SU-DHL-6 (cell line): ENCODE results near the gene MMP17.

Experiments
- H2AFZ ChIP-seq: fragments of 200-600 bp; sonication (generic); 2 replicates; pipeline ENCODE4 v1.6.1; 2014; ENCODE audit warnings: low read depth, mild to moderate bottlenecking, moderate library complexity, mixed read lengths, antibody characterized with exemption, low read length; ENCODE audit not compliant: severe bottlenecking
- H3F3A ChIP-seq: fragments of 200-600 bp; shearing (Covaris generic); 2 replicates; pipeline ENCODE4 v1.6.0; 2016; ENCODE audit warnings: antibody characterized with exemption, mild to moderate bottlenecking; ENCODE audit not compliant: insufficient read depth
- H3K27ac ChIP-seq: fragments of 200-600 bp; sonication (generic); 2 replicates; pipeline ENCODE4 v1.5.1; 2016; ENCODE audit warnings: low read depth, mild to moderate bottlenecking, low read length, moderate library complexity, mixed read lengths
- H3K27me3 ChIP-seq: fragments of 200-600 bp; sonication (generic), shearing (Covaris generic); 2 replicates; pipeline ENCODE4 v1.6.0; 2014; ENCODE audit warnings: mild to moderate bottlenecking, low read length
- H3K36me3 ChIP-seq: fragments of 200-600 bp; sonication (generic); 2 replicates; pipeline ENCODE4 v1.6.1; 2014; ENCODE audit warnings: mild to moderate bottlenecking, low read length, mixed read lengths
- H3K4me2 ChIP-seq: fragments of 300-600, 200-600 bp; shearing (Covaris generic), sonication (generic); 2 replicates; pipeline ENCODE4 v1.6.0; 2014; ENCODE audit warnings: low read length, low read depth, mild to moderate bottlenecking; ENCODE audit not compliant: poor library complexity, severe bottlenecking
- H3K4me3 ChIP-seq: fragments of 200-600 bp; sonication (generic); 2 replicates; pipeline ENCODE4 v1.5.1; 2014; ENCODE audit warnings: antibody characterized with exemption, low read length, mild to moderate bottlenecking, mixed read lengths; ENCODE audit not compliant: insufficient read depth, poor library complexity, severe bottlenecking
- H3K79me2 ChIP-seq: fragments of 200-600 bp; sonication (generic); 2 replicates; pipeline ENCODE4 v1.6.1; 2014; ENCODE audit warnings: mild to moderate bottlenecking, low read length, moderate library complexity; ENCODE audit not compliant: insufficient read depth
- H3K9ac ChIP-seq: fragments of 200-600 bp; sonication (generic); 2 replicates; pipeline ENCODE4 v1.7.0; 2014; ENCODE audit warnings: mild to moderate bottlenecking, low read length
- H3K9me2 ChIP-seq: fragments of 200-600 bp; sonication (generic); replicated peaks from 2 replicates; pipeline ENCODE4 v1.6.1; 2014; ENCODE audit warnings: low read length; ENCODE audit not compliant: insufficient read depth
- H3K9me3 ChIP-seq: fragments of 200-600 bp; sonication (generic); 2 replicates; pipeline ENCODE4 v1.6.1; 2014; ENCODE audit warnings: low read length, mixed read lengths; ENCODE audit not compliant: insufficient read depth
- H4K20me1 ChIP-seq: fragments of 200-600 bp; sonication (generic); 2 replicates; pipeline ENCODE4 v1.6.1; 2014; ENCODE audit warnings: low read depth, mild to moderate bottlenecking, antibody characterized with exemption, low read length, moderate library complexity, mixed read lengths
- CTCF ChIP-seq: fragments of 200-600 bp; sonication (generic); IDR thresholded peaks from one replicate; pipeline ENCODE4 v1.5.1; 2017; ENCODE audit warnings: antibody characterized with exemption, mild to moderate bottlenecking, low read length, moderate library complexity; ENCODE audit not compliant: insufficient read depth, poor library complexity, severe bottlenecking
- EZH2phosphoT487 ChIP-seq: fragments of 200-600 bp; sonication (generic), shearing (Covaris generic); conservative IDR thresholded peaks from 2 replicates; pipeline ENCODE4 v1.6.1; 2018; ENCODE audit warnings: mild to moderate bottlenecking, antibody characterized with exemption, low read length, moderate library complexity, mixed read lengths

The MMP17 gene

GRCh38 chr12:131794573-131794972 lies 33.6 kb upstream of the MMP17 start:
- Histone ChIP-seq H3K9ac (no peak overlapping the region), H3K27ac (no peak overlapping the region)

GRCh38 chr12:131795064-131795463 lies 33.1 kb upstream of the MMP17 start:
- no peak overlapping the region for H3K27ac ChIP-seq
- H3K36me3 ChIP-seq = no peaks in the 10 kb centered on the region
- H3K4me2 ChIP-seq = no peak overlapping the region

More at GRCh38 chr12:131794573-131794972, 33.6 kb upstream of the MMP17 start:
- Histone ChIP-seq H4K20me1 (no peaks in the 10 kb centered on the region), H3F3A (no peaks in the 10 kb centered on the region), H2AFZ (no peak overlapping the region), H3K36me3 (no peaks in the 10 kb centered on the region), H3K79me2 (no peaks in the 10 kb centered on the region), H3K4me3 (no peak overlapping the region), H3K9me3 (no peaks in the 10 kb centered on the region), H3K9me2 (no peaks in the 10 kb centered on the region), H3K27me3 (no peaks in the 10 kb centered on the region), H3K4me2 (no peak overlapping the region)
- no peak for TF ChIP-seq CTCF
- no peak for TF ChIP-seq EZH2phosphoT487

DNA sequence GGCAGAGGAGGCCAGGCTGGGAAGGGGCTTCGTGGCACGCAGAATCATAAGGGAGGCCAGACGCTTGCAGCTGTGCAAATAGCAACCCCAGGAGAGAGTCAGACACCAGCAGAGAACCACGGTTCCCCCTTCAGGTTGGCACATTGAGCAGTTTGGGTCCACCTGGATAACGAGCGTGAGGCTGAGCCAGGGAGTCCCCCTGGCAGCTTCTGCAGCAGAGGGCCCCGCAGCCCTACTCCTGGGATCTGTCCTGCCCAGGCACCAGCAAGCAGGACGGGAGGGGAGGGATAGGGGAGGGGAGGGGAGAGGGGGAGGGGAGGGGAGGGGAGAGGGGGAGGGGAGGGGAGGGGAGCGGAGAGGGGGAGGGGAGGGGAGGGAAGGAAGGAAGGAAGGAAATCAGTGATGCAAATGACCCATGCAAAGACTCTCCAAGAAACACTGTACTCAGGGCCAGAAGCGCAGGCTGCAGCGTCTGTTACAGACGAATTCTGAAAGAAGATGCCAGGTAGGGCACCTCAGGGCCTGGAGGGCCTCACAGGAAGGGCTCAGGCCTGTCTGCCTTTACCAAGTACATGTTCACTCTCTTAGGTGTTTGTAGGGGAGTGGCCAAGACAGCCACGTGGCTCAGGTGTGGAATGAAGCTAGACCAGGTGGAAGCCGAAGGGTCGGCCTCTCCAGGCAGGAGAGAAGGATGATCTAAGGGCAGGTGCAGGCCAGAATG lies 32.3 kb upstream of the MMP17 start:
- H3K4me2 ChIP-seq = no peak overlapping the region
- H2AFZ ChIP-seq = no peak overlapping the region
- no peaks in the 10 kb centered on the region for H4K20me1 ChIP-seq
- no peaks in the 10 kb centered on the region for H3F3A ChIP-seq
- TF ChIP-seq EZH2phosphoT487 (no peak), CTCF (no peak)
- no peak overlapping the region for H3K27ac ChIP-seq
- no peaks in the 10 kb centered on the region for H3K9me2 ChIP-seq
- H3K79me2 ChIP-seq = no peaks in the 10 kb centered on the region
- no peak overlapping the region for H3K4me3 ChIP-seq
- no peaks in the 10 kb centered on the region for H3K9me3 ChIP-seq
- no peaks in the 10 kb centered on the region for H3K36me3 ChIP-seq
- no peaks in the 10 kb centered on the region for H3K27me3 ChIP-seq
- no peak overlapping the region for H3K9ac ChIP-seq

More at GRCh38 chr12:131795064-131795463, 33.1 kb upstream of the MMP17 start:
- no peaks in the 10 kb centered on the region for H3K9me3 ChIP-seq
- H3K9ac ChIP-seq = no peak overlapping the region
- TF ChIP-seq CTCF (no peak), EZH2phosphoT487 (no peak)
- no peak overlapping the region for H3K4me3 ChIP-seq
- no peaks in the 10 kb centered on the region for H3K79me2 ChIP-seq
- H2AFZ ChIP-seq = no peak overlapping the region
- H3K9me2 ChIP-seq = no peaks in the 10 kb centered on the region
- no peaks in the 10 kb centered on the region for H3K27me3 ChIP-seq
- no peaks in the 10 kb centered on the region for H3F3A ChIP-seq
- H4K20me1 ChIP-seq = no peaks in the 10 kb centered on the region
